ENCODE measurements around the gene ACE2.
"Not testable (repeated sequence)": the region's sequence is repeated elsewhere in the genome, so short reads cannot be mapped to it uniquely, and the experiment has no call there.

DNA sequence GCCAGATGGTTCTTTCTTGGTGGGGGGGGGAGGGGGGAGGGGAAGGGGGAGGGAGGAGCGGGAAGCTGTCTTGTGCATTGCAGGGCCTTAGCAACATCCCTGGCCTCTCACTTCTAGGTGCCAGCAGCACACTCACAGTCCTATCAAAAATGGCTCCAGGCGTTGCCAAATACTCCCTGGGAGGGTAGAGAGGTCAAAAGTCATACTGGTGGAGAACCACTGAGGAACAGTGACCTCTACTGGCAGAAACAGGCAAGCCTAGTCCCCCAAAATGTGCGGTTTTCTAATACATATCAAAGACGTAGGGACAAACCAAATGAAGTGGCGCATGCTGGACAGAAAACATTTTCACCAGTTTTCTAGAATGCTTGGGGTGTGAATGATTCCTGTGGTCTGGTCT lies 46.8 kb upstream of the ACE2 start:
- TF ChIP-seq, protein P1, sequence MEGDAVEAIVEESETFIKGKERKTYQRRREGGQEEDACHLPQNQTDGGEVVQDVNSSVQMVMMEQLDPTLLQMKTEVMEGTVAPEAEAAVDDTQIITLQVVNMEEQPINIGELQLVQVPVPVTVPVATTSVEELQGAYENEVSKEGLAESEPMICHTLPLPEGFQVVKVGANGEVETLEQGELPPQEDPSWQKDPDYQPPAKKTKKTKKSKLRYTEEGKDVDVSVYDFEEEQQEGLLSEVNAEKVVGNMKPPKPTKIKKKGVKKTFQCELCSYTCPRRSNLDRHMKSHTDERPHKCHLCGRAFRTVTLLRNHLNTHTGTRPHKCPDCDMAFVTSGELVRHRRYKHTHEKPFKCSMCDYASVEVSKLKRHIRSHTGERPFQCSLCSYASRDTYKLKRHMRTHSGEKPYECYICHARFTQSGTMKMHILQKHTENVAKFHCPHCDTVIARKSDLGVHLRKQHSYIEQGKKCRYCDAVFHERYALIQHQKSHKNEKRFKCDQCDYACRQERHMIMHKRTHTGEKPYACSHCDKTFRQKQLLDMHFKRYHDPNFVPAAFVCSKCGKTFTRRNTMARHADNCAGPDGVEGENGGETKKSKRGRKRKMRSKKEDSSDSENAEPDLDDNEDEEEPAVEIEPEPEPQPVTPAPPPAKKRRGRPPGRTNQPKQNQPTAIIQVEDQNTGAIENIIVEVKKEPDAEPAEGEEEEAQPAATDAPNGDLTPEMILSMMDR (IDR thresholded peaks at IDR 0.05; ENCODE audit: poor library complexity): not testable (repeated sequence)
- TF ChIP-seq EZH2phosphoT487 (IDR thresholded peaks at IDR 0.05; ENCODE audit: low read depth, severe bottlenecking, unreplicated experiment); EZH2 (IDR thresholded peaks at IDR 0.05; ENCODE audit: borderline replicate concordance): not testable (repeated sequence)

All from hepatocyte (in vitro differentiated cells).